ENCODE data around the gene EYA3.

EYA3 gene

GRCh38 chr1:28070725-28071593 lies 17.5 kb downstream of the EYA3 start:
- no peak for DNase-seq

GRCh38 chr1:28067523-28068090 lies 20.8 kb downstream of the EYA3 start:
- DNase-seq: no peak

GRCh38 chr1:28066393-28067154 lies 21.8 kb downstream of the EYA3 start:
- no peak for DNase-seq

- no peak for DNase-seq
These were observed 24.3 kb downstream of the EYA3 start for GRCh38 chr1:28064064-28064463.

- peak in 1 of 2 donors; percentile 24 for DNase-seq
These were observed 25.6 kb downstream of the EYA3 start for GRCh38 chr1:28062806-28063205.

- no peak for DNase-seq
These were observed 29.2 kb downstream of the EYA3 start for GRCh38 chr1:28058971-28059878.

GRCh38 chr1:28058168-28058567 lies 30.2 kb downstream of the EYA3 start:
- no peak for DNase-seq

- peak; percentile 31 to 53 for DNase-seq
These were observed 32.1 kb downstream of the EYA3 start for GRCh38 chr1:28056129-28056925.

GRCh38 chr1:28050776-28051175 lies 37.6 kb downstream of the EYA3 start:
- DNase-seq: no peak

- no peak for DNase-seq
These were observed 41.7 kb downstream of the EYA3 start for GRCh38 chr1:28046716-28047115.

GRCh38 chr1:28045777-28046176 lies 42.6 kb downstream of the EYA3 start:
- no peak for DNase-seq

GRCh38 chr1:28044399-28044798 lies 44.0 kb downstream of the EYA3 start:
- DNase-seq: no peak

- no peak for DNase-seq
These were observed 49.1 kb downstream of the EYA3 start for GRCh38 chr1:28039341-28039740.

- no peak for DNase-seq
These were observed 50.5 kb downstream of the EYA3 start for GRCh38 chr1:28037946-28038345.

GRCh38 chr1:28037206-28037605 lies 51.2 kb downstream of the EYA3 start:
- no peak for DNase-seq

- DNase-seq: no peak
These were observed 52.0 kb downstream of the EYA3 start for GRCh38 chr1:28036431-28036830.

GRCh38 chr1:28035420-28035819 lies 53.0 kb downstream of the EYA3 start:
- DNase-seq: no peak

GRCh38 chr1:28032281-28032680 lies 56.1 kb downstream of the EYA3 start:
- DNase-seq: no peak

GRCh38 chr1:28031173-28031572 lies 57.2 kb downstream of the EYA3 start:
- no peak for DNase-seq

- no peak for DNase-seq
These were observed 59.3 kb downstream of the EYA3 start for GRCh38 chr1:28028873-28029654.

GRCh38 chr1:28027660-28028059 lies 60.8 kb downstream of the EYA3 start:
- DNase-seq: no peak
